ENCODE results near the gene VCPKMT.

DNA sequence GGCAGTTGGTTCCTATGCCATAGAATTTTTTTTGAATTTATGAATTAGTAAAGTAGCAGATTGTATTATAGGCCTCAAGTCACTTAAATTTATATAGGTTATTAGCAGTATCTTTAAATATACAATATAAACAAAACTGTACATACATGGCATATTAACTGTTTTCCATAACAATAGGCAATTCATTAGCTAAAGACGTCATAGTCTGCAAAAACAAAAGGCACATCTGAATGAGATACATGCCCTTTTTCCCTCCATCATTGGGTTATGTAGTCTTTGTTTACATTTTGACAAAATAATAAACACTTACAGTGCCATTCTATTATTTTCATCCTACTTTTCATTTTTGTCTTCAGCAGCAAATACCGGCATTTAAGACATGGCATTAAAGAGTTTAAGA lies 1.1 kb upstream of the VCPKMT start:
- TF ChIP-seq YY1 (IDR thresholded peaks at IDR 0.05; ENCODE audit: low read depth), result no peak
- no peak for TF ChIP-seq CEBPB (IDR thresholded peaks at IDR 0.05)
- TF ChIP-seq, protein P1, sequence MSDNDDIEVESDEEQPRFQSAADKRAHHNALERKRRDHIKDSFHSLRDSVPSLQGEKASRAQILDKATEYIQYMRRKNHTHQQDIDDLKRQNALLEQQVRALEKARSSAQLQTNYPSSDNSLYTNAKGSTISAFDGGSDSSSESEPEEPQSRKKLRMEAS (IDR thresholded peaks at IDR 0.05), result no peak
- no peak for TF ChIP-seq RAD21 (IDR thresholded peaks at IDR 0.05; ENCODE audit: low read depth)
